Osteocyte (in vitro differentiated cells): ENCODE results near the gene CDC42EP4. TPM values are rescaled to one million over a fixed set of nuclear protein-coding genes. Genes with fewer than 3 reads are reported as not detected.

ENCODE experiments used
- DNase-seq: peaks from one replicate; pipeline ENCODE4 v3.0.0; 2021; ENCODE audit warnings: mixed read lengths; ENCODE audit not compliant: unreplicated experiment; ENCODE audit errors: extremely low spot score
- H3K27ac Mint-ChIP-seq: one replicate; pipeline ENCODE4 v1.8.0; 2021; ENCODE audit warnings: mild to moderate bottlenecking, mixed read lengths; ENCODE audit not compliant: unreplicated experiment
- H3K27me3 Mint-ChIP-seq: one replicate; pipeline ENCODE4 v1.8.0; 2021; ENCODE audit warnings: mixed read lengths; ENCODE audit not compliant: unreplicated experiment
- H3K36me3 Mint-ChIP-seq: one replicate; pipeline ENCODE4 v1.8.0; 2021; ENCODE audit warnings: mixed read lengths; ENCODE audit not compliant: unreplicated experiment
- H3K4me1 Mint-ChIP-seq: one replicate; pipeline ENCODE4 v1.8.0; 2021; ENCODE audit warnings: mixed read lengths; ENCODE audit not compliant: unreplicated experiment
- H3K4me3 Mint-ChIP-seq: one replicate; pipeline ENCODE4 v1.8.0; 2021; ENCODE audit warnings: mild to moderate bottlenecking, moderate library complexity, mixed read lengths; ENCODE audit not compliant: unreplicated experiment
- H3K9me3 Mint-ChIP-seq: one replicate; pipeline ENCODE4 v1.8.0; 2021; ENCODE audit warnings: mixed read lengths; ENCODE audit not compliant: unreplicated experiment
- total RNA-seq: library from RNA; stranded (reverse); gene quantifications from 2 replicates; pipeline ENCODE4 v1.2.1, GENCODE V29; 2021
- TF ChIP-seq, protein P1 (sequence below): fragments of 200-600 bp; sonication (generic); IDR thresholded peaks from 2 replicates; pipeline ENCODE4 v1.5.0; 2021; ENCODE audit warnings: antibody characterized with exemption, mild to moderate bottlenecking, moderate library complexity

Gene CDC42EP4
- total RNA-seq, 1 donor from 2014 or later = 32.0 TPM

DNA sequence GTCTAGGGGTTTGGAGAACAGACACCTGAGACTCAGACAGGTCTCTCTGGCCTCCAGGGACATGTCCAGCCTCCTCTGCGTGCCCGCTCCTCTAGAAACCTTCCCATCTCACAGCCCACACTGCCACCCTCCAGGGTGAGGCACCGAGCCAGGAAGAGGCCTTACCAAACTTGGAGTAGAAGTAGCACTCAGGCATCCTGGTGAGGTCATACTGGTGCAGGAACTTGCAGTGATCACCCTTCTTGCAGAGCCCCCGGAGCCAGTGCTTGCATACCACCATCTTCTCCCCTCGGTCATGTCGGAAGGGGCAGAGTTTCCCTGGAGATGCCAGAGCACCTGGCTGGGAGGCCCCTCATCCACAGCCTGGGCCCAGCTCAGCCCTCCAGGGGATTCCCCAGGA is 54.3 kb downstream of the CDC42EP4 start:
- TF ChIP-seq, protein P1, sequence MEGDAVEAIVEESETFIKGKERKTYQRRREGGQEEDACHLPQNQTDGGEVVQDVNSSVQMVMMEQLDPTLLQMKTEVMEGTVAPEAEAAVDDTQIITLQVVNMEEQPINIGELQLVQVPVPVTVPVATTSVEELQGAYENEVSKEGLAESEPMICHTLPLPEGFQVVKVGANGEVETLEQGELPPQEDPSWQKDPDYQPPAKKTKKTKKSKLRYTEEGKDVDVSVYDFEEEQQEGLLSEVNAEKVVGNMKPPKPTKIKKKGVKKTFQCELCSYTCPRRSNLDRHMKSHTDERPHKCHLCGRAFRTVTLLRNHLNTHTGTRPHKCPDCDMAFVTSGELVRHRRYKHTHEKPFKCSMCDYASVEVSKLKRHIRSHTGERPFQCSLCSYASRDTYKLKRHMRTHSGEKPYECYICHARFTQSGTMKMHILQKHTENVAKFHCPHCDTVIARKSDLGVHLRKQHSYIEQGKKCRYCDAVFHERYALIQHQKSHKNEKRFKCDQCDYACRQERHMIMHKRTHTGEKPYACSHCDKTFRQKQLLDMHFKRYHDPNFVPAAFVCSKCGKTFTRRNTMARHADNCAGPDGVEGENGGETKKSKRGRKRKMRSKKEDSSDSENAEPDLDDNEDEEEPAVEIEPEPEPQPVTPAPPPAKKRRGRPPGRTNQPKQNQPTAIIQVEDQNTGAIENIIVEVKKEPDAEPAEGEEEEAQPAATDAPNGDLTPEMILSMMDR = no peak
- no peak for DNase-seq
- Mint-ChIP-seq H3K4me1 (peaks cover 22% of the 10 kb centered on the region), H3K27me3 (no peaks in the 10 kb centered on the region), H3K4me3 (no peak overlapping the region), H3K9me3 (no peaks in the 10 kb centered on the region), H3K27ac (no peak overlapping the region), H3K36me3 (no peaks in the 10 kb centered on the region)

DNA sequence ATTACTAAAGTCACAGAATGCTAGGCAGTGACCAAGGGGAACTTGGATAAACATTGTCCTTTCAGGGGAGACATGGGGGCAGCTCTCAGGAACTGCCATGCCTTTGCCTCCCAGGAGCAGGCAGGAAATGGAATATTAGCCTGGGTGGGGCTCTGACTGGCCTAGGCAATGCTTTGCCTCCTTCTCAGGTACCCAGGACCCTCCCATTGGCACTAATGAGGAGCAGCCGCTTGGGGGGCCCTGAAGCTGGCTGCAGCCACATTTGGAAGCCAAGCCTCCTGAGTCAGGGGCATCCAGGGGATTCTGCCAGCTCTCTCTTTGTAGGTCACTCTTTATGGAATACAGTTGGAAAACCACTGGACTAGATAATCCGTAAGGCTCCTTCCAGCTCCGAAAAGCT is 55.6 kb downstream of the CDC42EP4 start:
- Mint-ChIP-seq H3K4me3 (no peak overlapping the region), H3K36me3 (no peaks in the 10 kb centered on the region), H3K27me3 (no peaks in the 10 kb centered on the region), H3K27ac (no peak overlapping the region), H3K9me3 (no peaks in the 10 kb centered on the region), H3K4me1 (peaks cover 16% of the 10 kb centered on the region)
- no peak for DNase-seq
- TF ChIP-seq, protein P1 = no peak

DNA sequence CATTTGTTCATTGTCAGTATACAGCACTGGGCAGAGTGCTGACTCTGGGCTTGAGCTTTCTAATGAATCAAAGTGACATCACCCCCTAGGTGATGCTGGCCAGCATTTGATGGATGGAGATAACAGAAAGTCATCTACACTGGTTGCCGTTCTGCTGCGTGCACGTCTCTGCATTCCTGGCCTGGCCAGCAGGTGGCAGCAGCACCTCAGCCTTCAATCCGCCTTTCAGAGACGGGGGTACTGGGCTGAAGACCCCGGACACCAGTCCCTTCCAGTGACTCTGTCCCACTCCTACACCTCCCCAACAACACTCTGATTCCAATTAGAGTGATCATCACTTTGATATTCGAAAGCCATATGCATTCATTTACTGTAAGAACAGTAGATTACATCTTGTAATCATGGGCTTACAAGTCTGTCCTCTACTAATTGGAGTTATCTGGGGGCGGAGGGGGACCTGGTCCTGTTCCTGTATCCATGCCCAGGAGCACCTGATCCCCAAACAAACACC is 56.1 kb downstream of the CDC42EP4 start:
- H3K27ac Mint-ChIP-seq = no peak overlapping the region
- no peaks in the 10 kb centered on the region for H3K36me3 Mint-ChIP-seq
- H3K4me3 Mint-ChIP-seq = no peak overlapping the region
- H3K9me3 Mint-ChIP-seq = no peaks in the 10 kb centered on the region
- TF ChIP-seq, protein P1 = peak; percentile 100
- H3K27me3 Mint-ChIP-seq = no peaks in the 10 kb centered on the region
- DNase-seq = no peak
- H3K4me1 Mint-ChIP-seq = peaks cover 15% of the 10 kb centered on the region

- no peak for DNase-seq
- H3K36me3 Mint-ChIP-seq = peaks cover 11% of the 10 kb centered on the region
- no peak overlapping the region for H3K27ac Mint-ChIP-seq
- no peak overlapping the region for H3K4me3 Mint-ChIP-seq
- H3K9me3 Mint-ChIP-seq = no peaks in the 10 kb centered on the region
- TF ChIP-seq, protein P1 = no peak
- peaks cover 5% of the 10 kb centered on the region for H3K4me1 Mint-ChIP-seq
- no peaks in the 10 kb centered on the region for H3K27me3 Mint-ChIP-seq
Measured at GRCh38 chr17:73251871-73252270, 59.9 kb downstream of the CDC42EP4 start.

DNA sequence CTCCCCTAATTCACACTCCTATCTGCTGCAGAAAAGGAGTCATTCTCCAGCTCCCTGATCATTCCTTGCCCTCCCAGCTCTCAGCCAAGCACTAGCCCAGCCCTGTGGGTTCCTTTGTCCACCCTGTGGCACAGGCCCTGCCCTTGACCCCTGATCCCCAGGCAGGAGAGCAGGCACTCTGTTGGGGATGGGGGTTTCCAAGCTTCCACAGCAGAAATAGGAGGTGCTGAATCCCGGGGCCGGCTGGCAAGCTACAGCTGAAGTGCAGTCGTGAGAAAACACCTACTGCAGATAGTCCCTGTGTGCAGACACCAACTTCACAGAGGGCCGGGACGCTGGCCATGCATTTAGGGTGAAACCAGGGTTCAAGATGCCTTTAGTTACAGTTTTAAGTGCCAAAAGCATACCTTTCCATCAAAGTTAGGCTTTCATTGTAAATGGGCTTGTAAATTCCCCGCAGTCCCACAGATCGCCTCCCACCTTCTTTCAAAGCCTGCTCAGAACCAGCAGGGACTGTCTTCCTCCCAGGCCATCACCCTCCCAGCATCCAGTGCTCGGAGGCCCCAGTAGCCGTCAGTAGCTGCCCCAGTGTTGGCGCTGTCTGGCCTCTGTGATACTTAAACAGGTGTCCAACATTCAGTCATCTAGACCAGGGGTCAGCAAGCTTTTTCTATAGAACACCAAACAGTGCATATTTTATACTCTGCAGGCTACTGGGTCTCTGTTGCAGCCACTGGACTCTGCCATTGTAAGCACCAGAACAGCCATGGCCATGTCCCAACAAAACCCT is 60.8 kb downstream of the CDC42EP4 start:
- TF ChIP-seq, protein P1 = no peak
- DNase-seq = no peak
- no peaks in the 10 kb centered on the region for H3K27me3 Mint-ChIP-seq
- H3K4me1 Mint-ChIP-seq = peaks cover 4% of the 10 kb centered on the region
- H3K4me3 Mint-ChIP-seq = no peak overlapping the region
- H3K9me3 Mint-ChIP-seq = no peaks in the 10 kb centered on the region
- H3K36me3 Mint-ChIP-seq = peaks cover 11% of the 10 kb centered on the region
- no peak overlapping the region for H3K27ac Mint-ChIP-seq
